Esophagus squamous epithelium (tissue), 5 donors: ENCODE results near the gene ICA1L. TPM values are rescaled to one million over a fixed set of nuclear protein-coding genes. Genes with fewer than 3 reads are reported as not detected.
A peak's percentile ranks its signal among the peaks of the same experiment; 100 is the strongest.
"Not testable (repeated sequence)": the region's sequence is repeated elsewhere in the genome, so short reads cannot be mapped to it uniquely, and the experiment has no call there.

Source experiments
- DNase-seq: peaks from one replicate; lab custom pipeline; 2025; lab: John Stamatoyannopoulos, UW
- H3K27ac ChIP-seq, 4 donors: fragments of 200-600 bp; sonication (generic); one replicate each; pipeline ENCODE4 v1.5.1; 2016 to 2019; ENCODE audit warnings: mild to moderate bottlenecking in 1 of 4
- H3K27me3 ChIP-seq, 4 donors: fragments of 200-600 bp; sonication (generic); 1 replicate in 3 of 4; 2 replicates in 1 of 4; pipeline versions ENCODE4 v1.5.1 to v1.6.0; 2017 to 2021; ENCODE audit warnings: antibody characterized with exemption in 1 of 4
- H3K36me3 ChIP-seq, 3 donors: fragments of 200-600 bp; sonication (generic); one replicate each; pipeline ENCODE4 v1.5.1; 2016 to 2019
- H3K4me1 ChIP-seq, 3 donors: fragments of 200-600 bp; sonication (generic); one replicate each; pipeline ENCODE4 v1.5.1; 2017 to 2019
- H3K4me3 ChIP-seq, 4 donors: fragments of 200-600 bp; sonication (generic); 1 replicate in 3 of 4; 2 replicates in 1 of 4; pipeline ENCODE4 v1.5.1; 2016 to 2019; ENCODE audit warnings: mild to moderate bottlenecking in 2 of 4, moderate library complexity in 1 of 4
- H3K9me3 ChIP-seq, 3 donors: fragments of 200-600 bp; sonication (generic); one replicate each; pipeline ENCODE4 v1.5.1; 2016 to 2019
- CTCF ChIP-seq, 6 experiments: fragments of 450-650 bp in 4 of 6; fragments of 200-600 bp in 2 of 6; sonication (generic) in 2 of 6; IDR thresholded peaks; one replicate each; pipeline ENCODE4 v1.5.1; 2016 to 2019; ENCODE audit warnings: antibody characterized with exemption in 6 of 6, mild to moderate bottlenecking in 4 of 6, moderate library complexity in 4 of 6
- POLR2A ChIP-seq, 4 donors: fragments of 450-650 bp; IDR thresholded peaks; one replicate each; pipeline ENCODE4 v1.6.1; 2017; ENCODE audit warnings: antibody characterized with exemption in 4 of 4, mild to moderate bottlenecking in 4 of 4, moderate library complexity in 3 of 4
- WGBS, 2 donors: methylation state at CpG; one replicate each; pipeline ENCODE4 v1.1.5; 2018; 5-methylcytosine and 5-hydroxymethylcytosine counted together
- intact Hi-C: fragments of 100-400 bp; cut with DNase I; formaldehyde crosslinking; loops from one replicate; pipeline ENCODE4 v1.15.0; 2022
- total RNA-seq, 4 donors: library from RNA; depleted of rRNA; stranded (reverse); fragments of >200 nt; gene quantifications; one replicate each; pipeline ENCODE4 v1.1.0, GENCODE V29; 2016
- donor health status: DM: yes; HTN: yes; CAD: no.

ICA1L gene
- total RNA-seq, result 1 to 10 TPM in 1 of 4 donors, under 1 TPM in 3; 0.53 to 8.0 (median 0.79) TPM

GRCh38 chr2:202871300-202872141 lies at the start of gene ICA1L:
Gene ICA1L, minus strand, starts transcription at chr2:202871766. Its CDS starts 42,757 bp downstream, at chr2:202829009.
- intact Hi-C loops, result no loop called here
- no peaks in the 10 kb centered on the region for H3K9me3 ChIP-seq
- no peak for DNase-seq
- peaks cover 0 to 21% (median 0%) of the 10 kb centered on the region in 3 donors for H3K4me1 ChIP-seq
- peak within 1 kb of the TSS; percentile 50 to 95 (median 78) for H3K4me3 ChIP-seq
- H3K27ac ChIP-seq, result peak within 1 kb of the TSS; percentile 59 to 83 (median 64)
- WGBS, 2 donors, result 0% methylated on average over 15 of the region's 93 CpGs; no CpG with 5 or more reads in 1 of the 2 donors
- no peaks in the 10 kb centered on the region for H3K36me3 ChIP-seq
- TF ChIP-seq POLR2A (IDR thresholded peaks at IDR 0.05), result no peak
- TF ChIP-seq CTCF (IDR thresholded peaks at IDR 0.05), result no peak
- H3K27me3 ChIP-seq, result no peaks in the 10 kb centered on the region

- TF ChIP-seq POLR2A (IDR thresholded peaks at IDR 0.05) (no peak), CTCF (IDR thresholded peaks at IDR 0.05) (no peak)
- Histone ChIP-seq H3K27ac (no peak overlapping the region), H3K27me3 (no peaks in the 10 kb centered on the region), H3K9me3 (no peaks in the 10 kb centered on the region), H3K36me3 (peaks cover 0 to 52% (median 0%) of the 10 kb centered on the region in 3 donors), H3K4me1 (peaks cover 0 to under 1% (median 0%) of the 10 kb centered on the region in 3 donors), H3K4me3 (no peak overlapping the region)
- WGBS, 2 donors, result 39 to 50% methylated on average over 1 of the region's 1 CpG
- intact Hi-C loops, result no loop called here
- DNase-seq, result no peak
Measured at GRCh38 chr2:202918860-202919259, 47.3 kb upstream of the ICA1L start.

GRCh38 chr2:202912342-202913201 lies 41.0 kb upstream of the ICA1L start:
- H3K27ac ChIP-seq, result peak overlapping the region; percentile 82 to 94 (median 91)
- DNase-seq, intact Hi-C loops, H3K9me3 ChIP-seq, H3K36me3 ChIP-seq, H3K27me3 ChIP-seq: not testable (repeated sequence)
- 3 to 5% methylated on average over 6 to 9 of the region's 49 CpGs for WGBS, 2 donors
- peaks cover 0 to 32% (median 18%) of the 10 kb centered on the region in 3 donors for H3K4me1 ChIP-seq
- peak overlapping the region; percentile 50 to 78 (median 70) for H3K4me3 ChIP-seq

GRCh38 chr2:202911512-202912341 lies 40.2 kb upstream of the ICA1L start, which contains the start of the genes CARF and WDR12:
Gene CARF, plus strand, starts transcription at chr2:202912275. Its CDS starts 29,628 bp downstream, at chr2:202941903.
Gene WDR12, minus strand, starts transcription at chr2:202911673. Its CDS starts 197 bp downstream, at chr2:202911476.
- peaks cover 0 to 10% (median 0%) of the 10 kb centered on the region in 3 donors for H3K36me3 ChIP-seq
- H3K27ac ChIP-seq, result peak within 1 kb of the TSS; percentile 82 to 94 (median 91)
- DNase-seq, result peak; percentile 47
- intact Hi-C loops, result no loop called here
- H3K4me3 ChIP-seq, result peak within 1 kb of the TSS; percentile 50 to 78 (median 70)
- H3K27me3 ChIP-seq, result no peaks in the 10 kb centered on the region
- no peaks in the 10 kb centered on the region for H3K9me3 ChIP-seq
- WGBS, 2 donors, result 1% methylated on average over 38 to 39 of the region's 39 CpGs
- TF ChIP-seq CTCF (IDR thresholded peaks at IDR 0.05) (peak in 2 of 6 experiments; percentile 1 to 10), POLR2A (IDR thresholded peaks at IDR 0.05) (peak in 3 of 4 donors; percentile 43 to 61 (median 51))
- H3K4me1 ChIP-seq, result peaks cover 0 to 32% (median 18%) of the 10 kb centered on the region in 3 donors

- H3K36me3 ChIP-seq, result peaks cover 0 to 16% (median 0%) of the 10 kb centered on the region in 3 donors
- intact Hi-C loops, result no loop called here
- no peaks in the 10 kb centered on the region for H3K27me3 ChIP-seq
- WGBS, 2 donors, result 0 to 1% methylated on average over 8 of the region's 8 CpGs
- H3K4me3 ChIP-seq, result peak overlapping the region; percentile 50 to 78 (median 70)
- no peak for DNase-seq
- TF ChIP-seq CTCF (IDR thresholded peaks at IDR 0.05) (no peak), POLR2A (IDR thresholded peaks at IDR 0.05) (no peak)
- peaks cover 0 to 32% (median 18%) of the 10 kb centered on the region in 3 donors for H3K4me1 ChIP-seq
- no peaks in the 10 kb centered on the region for H3K9me3 ChIP-seq
- H3K27ac ChIP-seq, result peak overlapping the region; percentile 82 to 94 (median 91)
Measured at GRCh38 chr2:202911203-202911511, 39.6 kb upstream of the ICA1L start.
